CD14-positive monocyte (primary cell): ENCODE data around the gene PIK3R1. TPM values are rescaled to one million over a fixed set of nuclear protein-coding genes. Genes with fewer than 3 reads are reported as not detected.

Source experiments
- DNase-seq, 3 donors: peaks; one replicate each; pipeline ENCODE4 v3.0.0-alpha.2; 2011 to 2022
- H2AFZ ChIP-seq: 2 replicates; pipeline ENCODE4 v1.6.0; 2012; ENCODE audit warnings: mild to moderate bottlenecking, low read depth, low read length, inconsistent platforms; ENCODE audit not compliant: insufficient read depth, poor library complexity, severe bottlenecking
- H3K27ac ChIP-seq, 2 donors: 1 replicate in 1 of 2; 2 replicates in 1 of 2; pipeline ENCODE4 v1.5.1; 2012 to 2013; ENCODE audit warnings: low read length in 2 of 2, control low read depth in 1 of 2, inconsistent platforms in 1 of 2, low read depth in 1 of 2, mild to moderate bottlenecking in 1 of 2
- H3K27me3 ChIP-seq, 2 donors: one replicate each; pipeline versions ENCODE4 v1.6.0 to v1.6.1; 2011 to 2013; ENCODE audit warnings: low read length in 2 of 2; ENCODE audit not compliant: control insufficient read depth in 2 of 2, insufficient read depth in 2 of 2
- H3K36me3 ChIP-seq, 2 donors: replicated peaks in 1 of 2; 1 replicate in 1 of 2; 2 replicates in 1 of 2; pipeline versions ENCODE4 v1.5.1 to v1.6.1; 2012 to 2013; ENCODE audit warnings: low read length in 2 of 2, control low read depth in 1 of 2, inconsistent platforms in 1 of 2, mild to moderate bottlenecking in 1 of 2; ENCODE audit not compliant: insufficient read depth in 2 of 2, control insufficient read depth in 1 of 2
- H3K4me1 ChIP-seq, 2 donors: 1 replicate in 1 of 2; 2 replicates in 1 of 2; pipeline versions ENCODE4 v1.5.1 to v1.6.1; 2012 to 2013; ENCODE audit warnings: low read length in 2 of 2, control low read depth in 1 of 2, inconsistent platforms in 1 of 2, mild to moderate bottlenecking in 1 of 2, moderate library complexity in 1 of 2; ENCODE audit not compliant: insufficient read depth in 2 of 2, control insufficient read depth in 1 of 2
- H3K4me2 ChIP-seq: replicated peaks from 2 replicates; pipeline ENCODE3; 2012; ENCODE audit warnings: low read length, moderate library complexity, mild to moderate bottlenecking; ENCODE audit not compliant: poor library complexity, severe bottlenecking; ENCODE audit errors: extremely low read depth
- H3K4me3 ChIP-seq, 3 experiments: fragments of 200-600 bp in 1 of 3; sonication (generic) in 1 of 3; replicated peaks in 1 of 3; 1 replicate in 2 of 3; 2 replicates in 1 of 3; pipeline ENCODE4 v1.5.1; 2011 to 2013; ENCODE audit warnings: low read length in 3 of 3, mild to moderate bottlenecking in 3 of 3, control low read depth in 2 of 3, low read depth in 2 of 3, inconsistent platforms in 1 of 3, moderate library complexity in 1 of 3
- H3K79me2 ChIP-seq: 2 replicates; pipeline ENCODE4 v1.6.0; 2012; ENCODE audit warnings: mild to moderate bottlenecking, control low read depth, inconsistent platforms, low read length, moderate library complexity; ENCODE audit not compliant: insufficient read depth
- H3K9ac ChIP-seq: 2 replicates; pipeline ENCODE4 v1.6.0; 2017; ENCODE audit warnings: low read length, mild to moderate bottlenecking; ENCODE audit not compliant: insufficient read depth, poor library complexity, severe bottlenecking
- H3K9me3 ChIP-seq, 2 donors: replicated peaks in 1 of 2; 1 replicate in 1 of 2; 2 replicates in 1 of 2; pipeline versions ENCODE4 v1.5.1 to v1.6.1; 2012 to 2013; ENCODE audit warnings: low read length in 2 of 2, control low read depth in 1 of 2; ENCODE audit not compliant: control insufficient read depth in 1 of 2, insufficient read depth in 1 of 2
- H4K20me1 ChIP-seq: 2 replicates; pipeline ENCODE4 v1.6.0; 2012; ENCODE audit warnings: mild to moderate bottlenecking, low read length, control low read depth, moderate library complexity; ENCODE audit not compliant: insufficient read depth
- H3K27ac Mint-ChIP-seq, 7 donors: one replicate each; pipeline ENCODE4 v1.8.0; 2020; ENCODE audit warnings: mild to moderate bottlenecking in 7 of 7, mixed read lengths in 7 of 7, moderate library complexity in 6 of 7, inconsistent platforms in 2 of 7
- H3K27me3 Mint-ChIP-seq, 3 donors: one replicate each; pipeline ENCODE4 v1.8.0; 2021 to 2022; ENCODE audit warnings: low read depth in 3 of 3, mild to moderate bottlenecking in 3 of 3, mixed read lengths in 3 of 3, moderate library complexity in 3 of 3, inconsistent platforms in 1 of 3
- H3K36me3 Mint-ChIP-seq, 2 donors: one replicate each; pipeline ENCODE4 v1.8.0; 2020; ENCODE audit warnings: mixed read lengths in 2 of 2, inconsistent platforms in 1 of 2, mild to moderate bottlenecking in 1 of 2
- H3K4me1 Mint-ChIP-seq: one replicate; pipeline ENCODE4 v1.8.0; 2020; ENCODE audit warnings: mild to moderate bottlenecking, mixed read lengths
- H3K4me3 Mint-ChIP-seq, 2 donors: one replicate each; pipeline ENCODE4 v1.8.0; 2020; ENCODE audit warnings: mild to moderate bottlenecking in 2 of 2, mixed read lengths in 2 of 2, moderate library complexity in 1 of 2
- H3K9me3 Mint-ChIP-seq, 7 donors: one replicate each; pipeline ENCODE4 v1.8.0; 2020 to 2022; ENCODE audit warnings: mixed read lengths in 7 of 7, mild to moderate bottlenecking in 6 of 7, moderate library complexity in 6 of 7, inconsistent platforms in 2 of 7
- CTCF ChIP-seq: fragments of 200-600 bp; IDR thresholded peaks from one replicate; pipeline ENCODE4 v1.8.0; 2022; ENCODE audit warnings: antibody characterized with exemption, mild to moderate bottlenecking
- WGBS: methylation state at CpG from one replicate; pipeline ENCODE4 v1.1.5; 2013; ENCODE audit warnings: missing lambda C conversion rate; ENCODE audit not compliant: insufficient coverage; 5-methylcytosine and 5-hydroxymethylcytosine counted together
- intact Hi-C, 2 donors: fragments of 100-400 bp; cut with micrococcal nuclease; formaldehyde crosslinking; loops; one replicate each; pipeline versions ENCODE4 v1.15.0 to v1.15.1; 2023
- polyA plus RNA-seq, 3 donors: library from polyadenylated mRNA; depleted of rRNA in 1 of 3; unstranded in 2 of 3; stranded (reverse) in 1 of 3; fragments of 300-500 nt in 2 of 3; fragments of >200 nt in 1 of 3; fragmentation: Illumina TruSeq in 2 of 3; gene quantifications; 1 replicate in 2 of 3; 2 replicates in 1 of 3; pipeline ENCODE4 v1.2.3, GENCODE V29; 2012 to 2021

Gene PIK3R1
- polyA plus RNA-seq, 3 donors, result 9.5 to 25.5 (median 10.5) TPM

GRCh38 chr5:68216245-68217046 is 890 bp downstream of the PIK3R1 start:
- intact Hi-C loops, result loop anchor here (5.0 to 10.0 kb wide), 2 partner anchors 36 to 222 kb away; no protein-coding TSS in a partner anchor
- Histone ChIP-seq H3K4me1 (peaks cover 24 to 32% of the 10 kb centered on the region in 2 donors), H3K4me3 (peak overlapping the region; percentile 87 to 90 (median 89)), H3K4me2 (peak overlapping the region; percentile 85), H3K27ac (peak overlapping the region; percentile 88 to 96), H3K27me3 (no peaks in the 10 kb centered on the region), H3K79me2 (peaks cover 58% of the 10 kb centered on the region), H3K9me3 (peaks cover 0 to 7% of the 10 kb centered on the region in 2 donors), H4K20me1 (peaks cover 46% of the 10 kb centered on the region), H2AFZ (peak overlapping the region; percentile 83), H3K9ac (peak overlapping the region; percentile 93), H3K36me3 (no peaks in the 10 kb centered on the region)
- H3K27ac Mint-ChIP-seq, result peak overlapping the region; percentile 89 to 95 (median 92)
- peaks cover 36% of the 10 kb centered on the region for H3K4me1 Mint-ChIP-seq
- DNase-seq, result peak in 2 of 3 donors; percentile 13 to 23
- H3K9me3 Mint-ChIP-seq, result peaks cover 5 to 12% (median 7%) of the 10 kb centered on the region in 7 donors
- TF ChIP-seq CTCF, result no peak
- peaks cover 0 to 1% (median 0%) of the 10 kb centered on the region in 3 donors for H3K27me3 Mint-ChIP-seq
- H3K4me3 Mint-ChIP-seq, result peak overlapping the region; percentile 88 to 94
- WGBS, result under 1% methylated on average over 28 of the region's 49 CpGs
- peaks cover 8 to 9% of the 10 kb centered on the region in 2 donors for H3K36me3 Mint-ChIP-seq

GRCh38 chr5:68217047-68217355 is 1.4 kb downstream of the PIK3R1 start:
- peaks cover 0 to 1% (median 0%) of the 10 kb centered on the region in 3 donors for H3K27me3 Mint-ChIP-seq
- Histone ChIP-seq H4K20me1 (peaks cover 51% of the 10 kb centered on the region), H2AFZ (peak overlapping the region; percentile 83), H3K27me3 (no peaks in the 10 kb centered on the region), H3K4me3 (peak overlapping the region; percentile 87 to 90 (median 89)), H3K36me3 (no peaks in the 10 kb centered on the region), H3K9ac (peak overlapping the region; percentile 93), H3K79me2 (peaks cover 64% of the 10 kb centered on the region), H3K4me2 (peak overlapping the region; percentile 85), H3K9me3 (peaks cover 0 to 5% of the 10 kb centered on the region in 2 donors), H3K4me1 (peaks cover 24 to 32% of the 10 kb centered on the region in 2 donors), H3K27ac (peak overlapping the region; percentile 88 to 96)
- intact Hi-C loops, result loop anchor here (5.0 to 10.0 kb wide), 2 partner anchors 35 to 222 kb away; no protein-coding TSS in a partner anchor
- H3K36me3 Mint-ChIP-seq, result peaks cover 6 to 7% of the 10 kb centered on the region in 2 donors
- DNase-seq, result peak in 1 of 3 donors; percentile 23
- H3K27ac Mint-ChIP-seq, result peak overlapping the region; percentile 89 to 95 (median 91)
- 0% methylated on average over 2 of the region's 3 CpGs for WGBS
- peaks cover 40% of the 10 kb centered on the region for H3K4me1 Mint-ChIP-seq
- peaks cover under 1 to 9% (median 3%) of the 10 kb centered on the region in 7 donors for H3K9me3 Mint-ChIP-seq
- TF ChIP-seq CTCF, result no peak
- H3K4me3 Mint-ChIP-seq, result peak overlapping the region; percentile 88 to 94
